Adrenal gland (tissue), 12 donors: ENCODE results near the gene APOL2. TPM values are rescaled to one million over a fixed set of nuclear protein-coding genes. Genes with fewer than 3 reads are reported as not detected.
A peak's percentile ranks its signal among the peaks of the same experiment; 100 is the strongest.

Experiments used
- DNase-seq, 7 donors: peaks; one replicate each; pipeline ENCODE4 v3.0.0-alpha.2; 2019 to 2020
- H3K27ac ChIP-seq, 5 donors: fragments of 200-600 bp; sonication (generic) in 4 of 5; 1 replicate in 3 of 5; 2 replicates in 2 of 5; pipeline versions ENCODE4 v1.5.1 to v1.8.0; 2016 to 2020; ENCODE audit warnings: mild to moderate bottlenecking in 1 of 5
- H3K27me3 ChIP-seq: fragments of 200-600 bp; 2 replicates; pipeline ENCODE4 v1.8.0; 2021
- H3K36me3 ChIP-seq, 2 donors: fragments of 200-600 bp; replicated peaks in 1 of 2; 1 replicate in 1 of 2; 2 replicates in 1 of 2; pipeline versions ENCODE4 v1.5.1 to v1.8.0; 2018 to 2022
- H3K4me1 ChIP-seq, 2 donors: fragments of 200-600 bp; replicated peaks in 1 of 2; 1 replicate in 1 of 2; 2 replicates in 1 of 2; pipeline versions ENCODE4 v1.5.1 to v1.8.0; 2018 to 2021
- H3K4me3 ChIP-seq, 4 donors: fragments of 200-600 bp; sonication (generic) in 3 of 4; one replicate each; pipeline ENCODE4 v1.5.1; 2016 to 2018
- H3K9me3 ChIP-seq, 3 donors: fragments of 200-600 bp; sonication (generic) in 1 of 3; replicated peaks in 1 of 3; 1 replicate in 2 of 3; 2 replicates in 1 of 3; pipeline versions ENCODE4 v1.5.1 to v1.8.0; 2016 to 2021
- POLR2A ChIP-seq, 2 donors: fragments of 450-650 bp; IDR thresholded peaks; one replicate each; pipeline ENCODE4 v1.6.1; 2017; ENCODE audit warnings: antibody characterized with exemption in 2 of 2, mild to moderate bottlenecking in 2 of 2, moderate library complexity in 1 of 2
- whole genome bisulfite sequencing, 4 donors: extraction: QIAGEN DNeasy Blood & Tissue Kit in 2 of 4; methylation state at CpG; one replicate each; pipeline versions ENCODE4 v1.1.5 to v1.1.7; 2013 to 2017; 5-methylcytosine and 5-hydroxymethylcytosine counted together
- intact Hi-C, 2 donors: fragments of 100-400 bp; cut with DNase I; formaldehyde crosslinking; loops; one replicate each; pipeline versions ENCODE4 v1.14.1 to v1.15.0; 2022 to 2023
- polyA plus RNA-seq, 3 donors: library from polyadenylated mRNA; stranded (reverse); fragments of 200-250 nt in 2 of 3; fragments of 350-450 nt in 1 of 3; fragmentation: Illumina TruSeq in 1 of 3; extraction: RNeasy Lipid Tissue Mini Kit (QIAGEN cat#74804) in 1 of 3; gene quantifications; one replicate each; pipeline ENCODE4 v1.2.3, GENCODE V29; 2013 to 2014
- total RNA-seq, 9 donors: library from RNA; depleted of rRNA in 4 of 9; stranded (reverse); fragments of >200 nt in 4 of 9; fragments of 120-200 nt in 1 of 9; fragmentation: NEBNext Ultra II Directional in 1 of 9; extraction: Animal tissue kit (Norgen Biotek cat#: 25700) in 1 of 9; gene quantifications; one replicate each; pipeline versions ENCODE4 v1.1.0 to v1.2.4, GENCODE V29; 2013 to 2023
- TF ChIP-seq, protein P1 (sequence below), 6 experiments: fragments of 450-650 bp in 4 of 6; fragments of 200-600 bp in 2 of 6; sonication (generic) in 1 of 6; IDR thresholded peaks; 1 replicate in 5 of 6; 2 replicates in 1 of 6; pipeline versions ENCODE4 v1.5.1 to v1.8.0; 2016 to 2021; ENCODE audit warnings: antibody characterized with exemption in 6 of 6, mild to moderate bottlenecking in 2 of 6, moderate library complexity in 1 of 6
- donor health status: healthy with polysubstance abuse.
- donor health status: Bipolar disorder and iron deficiency.
- donor health status: DM: yes; HTN: yes; CAD: no.
- donor health status: DM: no; HTN: no; CAD: no.
- donor health status: DM: no; HTN: no; CAD: no.
- donor health status: DM: yes; HTN: yes; CAD: no.

APOL2 gene
- total and polyA plus RNA-seq, 12 donors, result 16.1 to 73.8 (median 40.0) TPM

- H3K9me3 ChIP-seq, result no peaks in the 10 kb centered on the region
- 84 to 92% (median 90%) methylated on average over 2 of the region's 2 CpGs for WGBS, 4 donors
- no peak for TF ChIP-seq POLR2A (IDR thresholded peaks at IDR 0.05)
- TF ChIP-seq, protein P1, sequence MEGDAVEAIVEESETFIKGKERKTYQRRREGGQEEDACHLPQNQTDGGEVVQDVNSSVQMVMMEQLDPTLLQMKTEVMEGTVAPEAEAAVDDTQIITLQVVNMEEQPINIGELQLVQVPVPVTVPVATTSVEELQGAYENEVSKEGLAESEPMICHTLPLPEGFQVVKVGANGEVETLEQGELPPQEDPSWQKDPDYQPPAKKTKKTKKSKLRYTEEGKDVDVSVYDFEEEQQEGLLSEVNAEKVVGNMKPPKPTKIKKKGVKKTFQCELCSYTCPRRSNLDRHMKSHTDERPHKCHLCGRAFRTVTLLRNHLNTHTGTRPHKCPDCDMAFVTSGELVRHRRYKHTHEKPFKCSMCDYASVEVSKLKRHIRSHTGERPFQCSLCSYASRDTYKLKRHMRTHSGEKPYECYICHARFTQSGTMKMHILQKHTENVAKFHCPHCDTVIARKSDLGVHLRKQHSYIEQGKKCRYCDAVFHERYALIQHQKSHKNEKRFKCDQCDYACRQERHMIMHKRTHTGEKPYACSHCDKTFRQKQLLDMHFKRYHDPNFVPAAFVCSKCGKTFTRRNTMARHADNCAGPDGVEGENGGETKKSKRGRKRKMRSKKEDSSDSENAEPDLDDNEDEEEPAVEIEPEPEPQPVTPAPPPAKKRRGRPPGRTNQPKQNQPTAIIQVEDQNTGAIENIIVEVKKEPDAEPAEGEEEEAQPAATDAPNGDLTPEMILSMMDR (IDR thresholded peaks at IDR 0.05), result no peak
- H3K4me3 ChIP-seq, result no peak overlapping the region
- intact Hi-C loops, result no loop called here
- DNase-seq, result no peak
- no peak overlapping the region for H3K27ac ChIP-seq
- H3K36me3 ChIP-seq, result no peaks in the 10 kb centered on the region
- peaks cover 0 to 11% of the 10 kb centered on the region in 2 donors for H3K4me1 ChIP-seq
- H3K27me3 ChIP-seq, result no peaks in the 10 kb centered on the region
Observed at GRCh38 chr22:36249160-36249559, 9.8 kb upstream of the APOL2 start.

DNA sequence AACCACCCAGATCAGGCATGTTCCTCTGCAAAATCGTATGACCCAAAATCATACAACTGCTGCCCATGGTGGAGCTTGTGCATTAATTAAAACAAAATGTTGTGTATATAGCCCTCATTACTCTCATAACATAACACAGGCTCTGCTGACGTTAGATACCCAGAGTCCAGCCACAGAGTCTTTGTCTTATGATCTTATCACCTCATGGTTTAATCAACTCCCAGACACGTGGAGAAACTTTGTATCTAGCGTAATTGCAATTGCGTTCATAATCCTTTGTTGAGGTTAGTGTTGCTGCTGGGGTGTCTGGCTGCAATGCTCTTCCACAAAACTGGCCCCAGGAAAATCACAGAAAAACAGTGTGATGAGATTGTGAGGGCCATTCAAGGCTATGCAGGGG lies 8.6 kb upstream of the APOL2 start:
- TF ChIP-seq POLR2A (IDR thresholded peaks at IDR 0.05), result no peak
- TF ChIP-seq, protein P1 (IDR thresholded peaks at IDR 0.05), result no peak
- 56 to 75% (median 69%) methylated on average over 5 of the region's 5 CpGs for WGBS, 4 donors
- intact Hi-C loops, result no loop called here
- no peak for DNase-seq
- Histone ChIP-seq H3K4me3 (no peak overlapping the region), H3K4me1 (no peaks in the 10 kb centered on the region), H3K9me3 (no peaks in the 10 kb centered on the region), H3K36me3 (no peaks in the 10 kb centered on the region), H3K27ac (no peak overlapping the region), H3K27me3 (no peaks in the 10 kb centered on the region)

DNA sequence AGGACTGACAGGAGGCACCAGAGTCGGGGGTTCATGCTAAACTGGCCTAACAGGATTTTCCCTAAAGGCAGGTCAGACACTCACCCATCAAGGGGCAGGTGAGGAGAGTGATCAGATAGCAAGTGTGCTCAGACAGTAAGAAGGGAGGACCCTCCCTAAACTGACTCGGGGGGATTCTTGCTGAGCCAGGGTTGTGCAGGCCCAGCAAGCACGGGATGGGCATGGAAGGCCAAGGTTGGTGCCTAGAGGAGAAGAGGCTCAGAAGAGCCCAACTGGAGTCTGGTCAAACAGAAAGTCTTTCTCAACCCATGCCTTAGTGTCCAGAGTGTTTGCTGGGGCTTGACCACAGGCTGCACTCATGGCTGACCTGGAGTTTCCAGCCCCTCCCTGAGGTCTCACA lies 7.4 kb upstream of the APOL2 start:
- 78 to 86% (median 81%) methylated on average over 3 of the region's 3 CpGs for WGBS, 4 donors
- Histone ChIP-seq H3K27ac (no peak overlapping the region), H3K4me1 (no peaks in the 10 kb centered on the region), H3K27me3 (no peaks in the 10 kb centered on the region), H3K4me3 (no peak overlapping the region), H3K9me3 (no peaks in the 10 kb centered on the region), H3K36me3 (no peaks in the 10 kb centered on the region)
- DNase-seq, result peak in 1 of 7 donors; percentile 15
- intact Hi-C loops, result no loop called here
- TF ChIP-seq, protein P1 (IDR thresholded peaks at IDR 0.05), result no peak
- no peak for TF ChIP-seq POLR2A (IDR thresholded peaks at IDR 0.05)

DNA sequence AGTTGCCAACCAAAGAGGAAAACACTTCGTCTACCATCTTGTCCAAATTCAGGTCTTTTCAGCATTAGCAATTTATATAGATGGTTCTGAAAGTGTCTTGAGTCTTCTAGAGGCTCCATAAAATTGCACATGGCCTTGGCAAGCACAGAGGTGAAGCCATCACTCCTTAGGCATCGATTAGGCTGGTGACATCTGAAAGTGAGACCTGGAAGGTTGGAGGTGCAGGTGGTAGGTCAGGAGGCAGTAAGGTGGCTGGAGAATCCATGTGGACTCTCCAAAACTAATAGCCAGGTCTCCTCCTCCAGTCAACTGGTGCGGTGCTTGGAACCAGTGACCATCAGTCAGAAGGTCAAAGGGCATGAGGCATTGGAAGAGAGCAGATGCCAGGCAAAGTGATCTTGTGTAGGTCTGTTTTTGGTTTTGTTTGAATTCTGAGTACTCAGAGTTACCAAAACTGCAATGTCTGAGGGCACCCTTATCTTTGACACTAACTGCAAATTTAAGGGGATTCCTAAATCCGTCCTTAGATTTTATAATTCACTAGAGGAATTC lies 6.6 kb upstream of the APOL2 start:
- Histone ChIP-seq H3K36me3 (no peaks in the 10 kb centered on the region), H3K27ac (no peak overlapping the region), H3K4me3 (no peak overlapping the region), H3K27me3 (no peaks in the 10 kb centered on the region), H3K9me3 (no peaks in the 10 kb centered on the region), H3K4me1 (no peaks in the 10 kb centered on the region)
- intact Hi-C loops, result no loop called here
- peak in 1 of 7 donors; percentile 33 for DNase-seq
- no peak for TF ChIP-seq POLR2A (IDR thresholded peaks at IDR 0.05)
- TF ChIP-seq, protein P1 (IDR thresholded peaks at IDR 0.05), result no peak
- 62 to 69% (median 64%) methylated on average over 4 of the region's 4 CpGs for WGBS, 4 donors
